Mucosa of descending colon (tissue), 3 donors: ENCODE measurements around the gene PITPNM1. TPM values are rescaled to one million over a fixed set of nuclear protein-coding genes. Genes with fewer than 3 reads are reported as not detected.

ENCODE experiments used
- ATAC-seq: fragments of 200-7000 bp; cut with Tn5 transposase; one replicate; pipeline ENCODE4 v1.9.1; 2020; ENCODE audit warnings: mild to moderate bottlenecking, moderate library complexity
- DNase-seq, 3 donors: peaks; one replicate each; pipeline ENCODE4 v3.0.0-alpha.2; 2020
- H3K36me3 ChIP-seq: fragments of 200-600 bp; one replicate; pipeline ENCODE4 v1.8.0; 2021; ENCODE audit warnings: low read depth, mild to moderate bottlenecking
- H3K4me1 ChIP-seq: fragments of 200-600 bp; one replicate; pipeline ENCODE4 v1.8.0; 2021; ENCODE audit warnings: low read depth, mild to moderate bottlenecking
- H3K4me3 ChIP-seq: fragments of 200-600 bp; one replicate; pipeline ENCODE4 v1.8.0; 2021; ENCODE audit warnings: mild to moderate bottlenecking
- H3K9me3 ChIP-seq: fragments of 200-600 bp; one replicate; pipeline ENCODE4 v1.8.0; 2021; ENCODE audit warnings: mild to moderate bottlenecking
- intact Hi-C, 2 donors: fragments of 100-400 bp; cut with DNase I in 1 of 2; cut with micrococcal nuclease in 1 of 2; formaldehyde crosslinking; loops; one replicate each; pipeline versions ENCODE4 v1.11.0 to v1.11.1; 2022; cut with DNase I, micrococcal nuclease
- total RNA-seq, 3 donors: library from RNA; stranded (reverse); fragmentation: NEBNext Ultra II Directional in 2 of 3; extraction: Animal tissue kit (Norgen Biotek cat#: 25700) in 2 of 3; gene quantifications; one replicate each; pipeline versions ENCODE4 v1.2.1 to v1.2.4, GENCODE V29; 2021 to 2023
- TF ChIP-seq, protein P1 (sequence below): fragments of 200-600 bp; IDR thresholded peaks from one replicate; pipeline ENCODE4 v1.8.0; 2022; ENCODE audit warnings: antibody characterized with exemption, mild to moderate bottlenecking
- donor health status: DM: no; HTN: no; CAD: no; lungs with moderate emphysema.
- donor health status: DM: no; HTN: no; CAD: no.
- donor health status: DM: no; HTN: yes; CAD: no.

PITPNM1 gene
- total RNA-seq, 3 donors from 2014 or later: 59.6 to 104 (median 83.7) TPM

DNA sequence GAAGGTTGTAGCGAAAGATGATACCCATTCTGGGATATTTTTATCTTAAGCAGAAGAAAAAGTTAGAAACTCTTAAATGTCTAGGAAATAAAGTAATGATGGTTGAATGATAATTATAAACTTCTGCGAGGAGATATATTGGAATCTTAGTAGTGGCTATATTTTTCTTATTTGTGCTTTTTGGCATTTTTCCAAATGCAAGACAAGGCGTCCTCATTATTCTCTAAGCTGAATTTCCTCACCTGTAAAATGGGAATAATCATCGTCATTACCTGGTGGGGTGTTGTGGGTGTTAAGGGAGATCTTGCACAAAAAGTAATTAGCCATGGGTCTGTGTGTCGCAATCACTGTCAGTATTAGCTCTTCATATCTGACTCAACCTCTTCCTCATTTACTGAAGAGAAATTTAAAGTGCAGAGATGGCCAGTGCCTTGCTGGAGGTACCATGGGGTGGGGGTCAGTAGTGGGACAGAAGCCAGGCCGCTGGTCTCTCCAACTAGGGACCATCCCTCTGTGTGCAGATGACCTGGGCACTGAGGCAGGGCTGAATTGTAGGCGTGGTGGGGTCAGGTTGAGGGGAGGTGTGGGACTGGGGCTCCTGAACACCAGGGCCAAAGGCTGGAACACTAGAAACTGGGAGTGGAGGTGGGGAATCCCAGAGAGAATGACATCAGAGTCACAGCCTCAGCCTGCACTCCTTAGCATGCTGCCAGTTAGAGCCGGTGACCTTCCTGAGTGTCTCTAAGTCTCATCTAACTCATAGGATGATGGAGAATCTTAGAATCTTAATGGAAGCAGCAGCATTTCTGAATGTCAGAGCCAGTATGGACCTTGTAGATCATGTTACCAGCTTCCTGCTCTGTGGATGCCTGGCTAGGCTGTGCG is 4.1 kb downstream of the PITPNM1 start:
- ATAC-seq (no peak), DNase-seq (peak in 1 of 3 donors; percentile 50)
- H3K4me1 ChIP-seq: peaks cover 16% of the 10 kb centered on the region
- TF ChIP-seq, protein P1, sequence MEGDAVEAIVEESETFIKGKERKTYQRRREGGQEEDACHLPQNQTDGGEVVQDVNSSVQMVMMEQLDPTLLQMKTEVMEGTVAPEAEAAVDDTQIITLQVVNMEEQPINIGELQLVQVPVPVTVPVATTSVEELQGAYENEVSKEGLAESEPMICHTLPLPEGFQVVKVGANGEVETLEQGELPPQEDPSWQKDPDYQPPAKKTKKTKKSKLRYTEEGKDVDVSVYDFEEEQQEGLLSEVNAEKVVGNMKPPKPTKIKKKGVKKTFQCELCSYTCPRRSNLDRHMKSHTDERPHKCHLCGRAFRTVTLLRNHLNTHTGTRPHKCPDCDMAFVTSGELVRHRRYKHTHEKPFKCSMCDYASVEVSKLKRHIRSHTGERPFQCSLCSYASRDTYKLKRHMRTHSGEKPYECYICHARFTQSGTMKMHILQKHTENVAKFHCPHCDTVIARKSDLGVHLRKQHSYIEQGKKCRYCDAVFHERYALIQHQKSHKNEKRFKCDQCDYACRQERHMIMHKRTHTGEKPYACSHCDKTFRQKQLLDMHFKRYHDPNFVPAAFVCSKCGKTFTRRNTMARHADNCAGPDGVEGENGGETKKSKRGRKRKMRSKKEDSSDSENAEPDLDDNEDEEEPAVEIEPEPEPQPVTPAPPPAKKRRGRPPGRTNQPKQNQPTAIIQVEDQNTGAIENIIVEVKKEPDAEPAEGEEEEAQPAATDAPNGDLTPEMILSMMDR: no peak
- no peaks in the 10 kb centered on the region for H3K9me3 ChIP-seq
- no peaks in the 10 kb centered on the region for H3K36me3 ChIP-seq
- no peak overlapping the region for H3K4me3 ChIP-seq
- intact Hi-C loops: no loop called here

DNA sequence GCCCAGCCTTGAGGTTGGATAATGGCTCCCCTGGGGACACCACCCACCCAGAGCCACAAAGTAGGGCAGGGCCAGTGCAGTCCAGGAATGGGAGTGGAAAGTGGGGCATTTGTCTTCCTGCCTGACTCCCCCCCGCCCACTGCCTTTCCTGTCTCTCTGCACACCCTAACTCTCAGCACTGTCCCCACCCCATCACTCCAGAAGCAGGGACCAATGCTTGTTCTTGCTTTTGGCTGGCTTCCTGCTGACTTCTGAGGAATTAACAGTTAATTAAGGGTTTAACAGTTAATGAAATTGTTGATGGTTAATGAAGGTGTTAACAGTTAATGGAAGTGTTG is 4.7 kb downstream of the PITPNM1 start:
- intact Hi-C loops: no loop called here
- Histone ChIP-seq H3K9me3 (no peaks in the 10 kb centered on the region), H3K36me3 (no peaks in the 10 kb centered on the region), H3K4me3 (no peak overlapping the region), H3K4me1 (peaks cover 11% of the 10 kb centered on the region)
- ATAC-seq (no peak), DNase-seq (no peak)
- TF ChIP-seq, protein P1: no peak

DNA sequence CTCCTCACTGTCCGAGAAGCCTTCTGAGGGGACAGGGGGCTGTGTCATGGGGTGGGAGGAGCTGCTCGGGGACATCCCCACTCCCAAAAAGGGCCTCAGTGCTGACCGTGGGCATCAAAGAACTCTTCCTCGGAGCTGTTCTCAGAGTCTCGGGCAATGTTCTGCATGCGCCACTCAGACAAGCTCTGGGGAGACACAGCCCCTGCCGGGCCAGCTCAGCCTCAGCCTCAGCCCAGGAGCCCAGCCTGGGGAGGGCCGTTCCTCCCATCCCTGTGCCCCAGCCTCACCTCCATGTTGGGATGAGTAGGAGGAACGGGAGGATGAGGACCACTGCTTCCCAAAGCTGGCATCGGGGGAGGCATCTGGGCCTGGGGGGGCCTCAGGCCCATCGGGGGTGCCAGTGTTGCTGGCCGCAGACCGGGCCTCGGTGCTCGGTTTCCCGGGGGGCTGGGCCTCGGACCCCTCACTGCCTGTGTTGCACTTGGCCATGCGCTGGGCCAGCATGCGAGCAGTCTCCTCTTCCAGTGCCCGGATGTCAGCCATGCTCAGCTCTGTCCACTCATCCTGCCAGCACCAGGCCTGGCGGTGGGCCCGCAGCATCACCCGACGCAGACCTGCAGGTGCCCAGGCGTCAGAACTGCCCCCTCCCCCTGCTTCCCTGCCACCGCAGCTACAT is 5.2 kb downstream of the PITPNM1 start:
- Histone ChIP-seq H3K36me3 (peaks cover 1% of the 10 kb centered on the region), H3K9me3 (no peaks in the 10 kb centered on the region), H3K4me3 (no peak overlapping the region), H3K4me1 (peaks cover 9% of the 10 kb centered on the region)
- ATAC-seq (no peak), DNase-seq (peak in 1 of 3 donors; percentile 56)
- intact Hi-C loops: no loop called here
- TF ChIP-seq, protein P1: no peak

DNA sequence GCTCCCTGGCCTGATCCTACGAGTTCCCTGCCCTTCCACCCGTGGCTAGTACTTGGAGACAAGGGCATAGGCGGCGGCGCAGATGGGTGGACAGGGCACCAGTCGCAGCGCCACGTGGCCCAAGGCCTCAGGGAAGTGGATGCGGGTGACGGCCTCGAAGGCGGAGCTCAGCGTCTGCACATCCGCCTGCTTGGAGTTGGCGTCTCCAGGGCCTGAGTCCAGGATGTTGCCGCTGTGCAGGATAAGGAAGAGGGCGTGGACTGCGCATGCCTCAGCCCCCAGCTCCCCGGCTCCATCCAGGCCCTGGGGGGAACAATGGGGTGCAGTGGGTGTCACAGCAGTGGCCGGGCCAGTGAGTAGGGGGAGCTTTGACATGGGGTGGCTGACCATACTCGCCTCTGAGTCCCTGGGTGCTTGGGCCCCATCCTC is 6.6 kb downstream of the PITPNM1 start:
- H3K36me3 ChIP-seq: peaks cover 3% of the 10 kb centered on the region
- ATAC-seq: no peak

DNA sequence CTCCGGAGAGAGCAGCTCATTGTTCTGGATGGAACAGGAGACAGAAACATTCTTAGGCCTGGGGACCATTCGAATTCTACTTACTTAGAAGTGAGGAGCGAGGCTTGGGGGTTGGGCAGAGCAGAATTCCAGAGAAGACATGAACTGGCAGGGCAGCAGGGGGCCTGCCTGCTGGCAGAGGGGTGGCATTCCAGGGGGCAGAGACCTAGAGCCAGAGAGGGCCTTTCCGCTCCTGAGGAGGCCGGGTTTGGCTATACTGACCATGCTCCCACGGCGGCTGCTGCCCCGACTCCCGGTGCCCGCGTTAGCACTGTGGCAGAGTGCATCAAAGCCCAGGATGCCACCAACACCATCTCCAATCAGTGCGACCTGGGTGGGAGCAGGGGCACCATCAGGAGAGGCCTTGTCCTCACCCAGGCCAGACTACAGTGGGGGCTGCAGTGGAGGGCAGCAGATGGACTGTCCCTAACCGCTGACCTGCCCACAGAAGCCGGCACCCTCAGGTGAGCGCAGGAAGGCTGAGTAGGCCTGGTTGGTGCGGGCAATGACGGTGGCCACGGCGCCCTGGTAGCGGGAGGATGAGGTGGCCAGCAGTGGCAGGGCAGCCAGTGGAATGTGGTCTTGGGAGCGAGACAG is 7.4 kb downstream of the PITPNM1 start:
- Histone ChIP-seq H3K9me3 (no peaks in the 10 kb centered on the region), H3K4me1 (no peaks in the 10 kb centered on the region), H3K36me3 (peaks cover 3% of the 10 kb centered on the region), H3K4me3 (no peak overlapping the region)
- intact Hi-C loops: no loop called here
- ATAC-seq: no peak
- DNase-seq: peak in 1 of 3 donors; percentile 46
- TF ChIP-seq, protein P1: no peak

More for the DNA sequence above, 6.6 kb downstream of the PITPNM1 start:
- TF ChIP-seq, protein P1: no peak
- peak in 1 of 3 donors; percentile 47 for DNase-seq
- H3K9me3 ChIP-seq: no peaks in the 10 kb centered on the region
- H3K4me3 ChIP-seq: no peak overlapping the region
- intact Hi-C loops: no loop called here
- H3K4me1 ChIP-seq: peaks cover 3% of the 10 kb centered on the region
